A549 treated with AZD9567 at 1 μM for 4 hours (cell line): Measurements from ENCODE around the gene OR52K2. TPM values are rescaled to one million over a fixed set of nuclear protein-coding genes. Genes with fewer than 3 reads are reported as not detected.

ENCODE experiments used
- total RNA-seq: library from RNA; stranded (reverse); fragments of 200-300 nt; extraction: Qiagen RNA extraction; gene quantifications from 5 replicates; pipeline ENCODE4 v1.2.3, GENCODE V29; 2022; ENCODE audit not compliant: insufficient read depth

OR52K2 gene
- not detected in 5 replicates for total RNA-seq

DNA sequence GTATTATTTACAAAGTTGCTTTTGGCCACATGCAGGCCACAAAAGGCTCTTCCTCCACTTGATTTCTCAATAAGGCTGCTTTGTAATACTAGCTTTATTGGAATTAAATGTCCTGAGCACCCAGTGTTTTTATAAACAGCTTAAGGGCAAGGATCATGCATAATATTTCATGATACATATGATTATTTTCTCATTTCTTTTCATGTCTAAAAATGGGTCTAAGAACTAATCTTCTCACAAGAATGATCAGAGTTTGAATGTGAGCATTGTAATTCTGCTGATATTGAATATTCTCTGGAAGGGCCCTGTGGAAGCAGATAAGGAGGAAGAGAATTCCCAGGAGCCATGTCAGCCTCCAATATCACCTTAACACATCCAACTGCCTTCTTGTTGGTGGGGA, at the start of gene OR52K2:
OR52K2 (plus strand) TSS at position 301 of the 400 bp plus-strand sequence; CDS start at position 346, 45 bp downstream.

DNA sequence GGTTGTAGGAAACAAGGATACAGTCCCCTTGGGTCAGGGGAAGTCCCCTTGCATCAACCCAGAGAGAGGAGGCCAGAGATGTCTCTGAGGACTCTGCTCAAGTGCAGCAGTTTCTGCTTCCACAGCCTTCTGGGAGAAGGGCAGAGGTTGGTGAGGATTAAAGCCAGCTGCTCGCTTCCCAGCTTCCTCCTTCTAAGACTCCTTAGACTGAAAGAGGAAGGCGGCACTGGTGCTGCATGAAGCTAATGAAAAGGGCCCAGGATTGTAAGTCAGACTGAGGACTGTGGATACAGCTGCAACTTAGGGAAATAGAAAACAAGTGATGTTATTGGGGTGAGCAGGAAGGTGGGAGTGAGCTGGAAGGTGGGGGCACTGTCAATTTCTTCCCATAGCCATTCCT, 33.4 kb downstream of the OR52K2 start, which contains the start of gene OR52K1:
OR52K1 (plus strand) TSS at position 202 of the 400 bp plus-strand sequence. CDS start 6,255 bp downstream, outside the sequence.

Other genes starting within 250 kb of the OR52K2 start
- not detected in 5 replicates for gene OR52B4, start 80.9 kb upstream of the OR52K2 start, total RNA-seq
- 19.6 to 24.6 TPM (median 22.0 TPM) in 5 replicates for gene TRIM21, start 55.6 kb upstream of the OR52K2 start, total RNA-seq
- not detected in 5 replicates for gene OR52K1, start 33.4 kb downstream of the OR52K2 start, total RNA-seq
- not detected in 5 replicates for gene OR52M1, start 95.9 kb downstream of the OR52K2 start, total RNA-seq
- gene OR52I2, start 132.4 kb downstream of the OR52K2 start, total RNA-seq: not detected in 5 replicates
- not detected in 5 replicates for gene OR52I1, start 144.7 kb downstream of the OR52K2 start, total RNA-seq
- 8.5 to 10.6 TPM (median 9.7 TPM) in 5 replicates for gene TRIM68, start 158.9 kb downstream of the OR52K2 start, total RNA-seq
- gene OR51D1, start 188.2 kb downstream of the OR52K2 start, total RNA-seq: not detected in 5 replicates
- gene OR51E1, start 194.7 kb downstream of the OR52K2 start, total RNA-seq: not detected in 5 replicates
- gene OR51E2, start 248.6 kb downstream of the OR52K2 start, total RNA-seq: not detected in 5 replicates